Fibroblast of the aortic adventitia (primary cell): ENCODE measurements around the gene CTNNA3. TPM values are rescaled to one million over a fixed set of nuclear protein-coding genes. Genes with fewer than 3 reads are reported as not detected.
A peak's percentile ranks its signal among the peaks of the same experiment; 100 is the strongest.

ENCODE experiments used
- DNase-seq: peaks from one replicate; pipeline ENCODE4 v3.0.0-alpha.2; 2010; ENCODE audit warnings: low read depth
- H3K4me3 ChIP-seq: 2 replicates; pipeline ENCODE4 v1.5.1; 2011; ENCODE audit warnings: low read depth, mild to moderate bottlenecking, control low read depth, low read length, moderate library complexity
- CTCF ChIP-seq: IDR thresholded peaks from 2 replicates; pipeline ENCODE4 v1.5.1; 2011; ENCODE audit warnings: mild to moderate bottlenecking, low read length, control low read depth, inconsistent platforms; ENCODE audit not compliant: insufficient read depth
- total RNA-seq: library from RNA; depleted of rRNA; stranded (reverse); fragments of >200 nt; gene quantifications from 2 replicates; pipeline ENCODE4 v1.2.3, GENCODE V29; 2012; ENCODE audit warnings: low replicate concordance

The CTNNA3 gene
- total RNA-seq, 1 donor = not detected

DNA sequence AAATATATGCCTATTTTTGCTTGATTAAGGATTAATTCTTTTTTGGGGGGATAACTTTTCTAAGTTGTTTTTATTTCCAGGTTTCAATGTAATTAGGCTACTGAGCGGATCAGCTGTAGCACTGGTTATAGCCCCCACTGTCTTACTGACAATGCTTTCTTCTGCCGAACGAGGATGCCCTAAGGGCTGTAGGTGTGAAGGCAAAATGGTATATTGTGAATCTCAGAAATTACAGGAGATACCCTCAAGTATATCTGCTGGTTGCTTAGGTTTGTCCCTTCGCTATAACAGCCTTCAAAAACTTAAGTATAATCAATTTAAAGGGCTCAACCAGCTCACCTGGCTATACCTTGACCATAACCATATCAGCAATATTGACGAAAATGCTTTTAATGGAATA is 769.2 kb downstream of the CTNNA3 start:
- no peak for TF ChIP-seq CTCF

DNA sequence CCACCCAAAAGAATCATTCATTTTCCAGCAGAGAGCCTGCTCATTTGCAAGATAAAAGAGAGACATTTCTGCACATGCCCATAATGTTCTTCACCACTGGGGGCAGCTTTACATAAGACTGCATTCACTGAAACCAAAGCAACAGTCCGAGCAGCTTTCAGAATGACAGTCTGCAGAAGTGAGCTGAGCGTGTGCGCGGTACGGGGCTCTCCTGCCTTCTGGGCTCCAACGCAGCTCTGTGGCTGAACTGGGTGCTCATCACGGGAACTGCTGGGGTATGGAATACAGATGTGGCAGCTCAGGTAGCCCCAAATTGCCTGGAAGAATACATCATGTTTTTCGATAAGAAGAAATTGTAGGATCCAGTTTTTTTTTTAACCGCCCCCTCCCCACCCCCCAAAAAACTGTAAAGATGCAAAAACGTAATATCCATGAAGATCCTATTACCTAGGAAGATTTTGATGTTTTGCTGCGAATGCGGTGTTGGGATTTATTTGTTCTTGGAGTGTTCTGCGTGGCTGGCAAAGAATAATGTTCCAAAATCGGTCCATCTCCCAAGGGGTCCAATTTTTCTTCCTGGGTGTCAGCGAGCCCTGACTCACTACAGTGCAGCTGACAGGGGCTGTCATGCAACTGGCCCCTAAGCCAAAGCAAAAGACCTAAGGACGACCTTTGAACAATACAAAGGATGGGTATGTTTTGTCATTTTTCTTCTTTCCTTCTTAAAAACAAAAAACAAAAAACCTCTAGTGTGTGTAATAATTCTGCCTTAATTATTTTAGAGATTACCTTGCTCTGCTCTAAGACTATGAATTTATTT is 769.9 kb downstream of the CTNNA3 start, which contains the start of gene LRRTM3:
Gene LRRTM3 (plus strand): TSS at position 141 of the 820 bp plus-strand sequence.
- peak; percentile 62 for DNase-seq
- peak within 1 kb of the TSS; percentile 35 for H3K4me3 ChIP-seq
- peak; percentile 77 for TF ChIP-seq CTCF

More for the DNA sequence above, 769.2 kb downstream of the CTNNA3 start:
- DNase-seq = no peak
- no peak overlapping the region for H3K4me3 ChIP-seq

- DNase-seq = no peak
- no peak for TF ChIP-seq CTCF
- H3K4me3 ChIP-seq = no peak overlapping the region
Observed at GRCh38 chr10:66925373-66925772, 770.6 kb downstream of the CTNNA3 start.

- TF ChIP-seq CTCF = no peak
- no peak for DNase-seq
- H3K4me3 ChIP-seq = no peak overlapping the region
Observed at GRCh38 chr10:66924674-66925345, 771.2 kb downstream of the CTNNA3 start.

DNA sequence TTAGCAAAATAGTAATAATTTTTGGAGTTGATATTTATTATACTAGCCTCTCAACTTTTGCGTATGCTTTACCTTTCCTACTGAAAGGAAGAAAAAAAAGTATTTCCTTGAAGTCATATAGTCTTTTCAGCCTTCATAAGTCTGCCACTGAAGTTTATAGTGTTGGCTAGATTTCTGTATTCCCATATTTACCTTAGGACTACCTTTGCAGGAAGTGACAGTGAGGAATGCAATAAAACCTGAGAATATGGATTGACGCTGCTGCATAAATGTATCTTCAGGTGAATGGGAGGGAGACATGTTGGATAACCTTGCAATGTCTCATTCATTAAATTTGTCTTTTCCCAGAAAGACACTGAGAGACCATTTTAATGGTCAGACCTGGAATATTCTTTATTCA is 776.7 kb downstream of the CTNNA3 start:
- H3K4me3 ChIP-seq = no peak overlapping the region
- no peak for TF ChIP-seq CTCF
- DNase-seq = no peak

- H3K4me3 ChIP-seq = no peak overlapping the region
- no peak for TF ChIP-seq CTCF
- no peak for DNase-seq
Observed at GRCh38 chr10:66917104-66917503, 778.9 kb downstream of the CTNNA3 start.
